22Rv1 (cell line): Measurements from ENCODE around the gene SIX3.

ENCODE experiments used
- ZFX ChIP-seq: fragments of 450-650 bp; IDR thresholded peaks from 2 replicates; pipeline ENCODE4 v1.6.1; 2017; ENCODE audit warnings: antibody characterized with exemption, borderline replicate concordance
- TF ChIP-seq, protein P1 (sequence below): fragments of 450-650 bp; IDR thresholded peaks from 2 replicates; pipeline ENCODE4 v1.5.1; 2017; ENCODE audit warnings: mild to moderate bottlenecking

DNA sequence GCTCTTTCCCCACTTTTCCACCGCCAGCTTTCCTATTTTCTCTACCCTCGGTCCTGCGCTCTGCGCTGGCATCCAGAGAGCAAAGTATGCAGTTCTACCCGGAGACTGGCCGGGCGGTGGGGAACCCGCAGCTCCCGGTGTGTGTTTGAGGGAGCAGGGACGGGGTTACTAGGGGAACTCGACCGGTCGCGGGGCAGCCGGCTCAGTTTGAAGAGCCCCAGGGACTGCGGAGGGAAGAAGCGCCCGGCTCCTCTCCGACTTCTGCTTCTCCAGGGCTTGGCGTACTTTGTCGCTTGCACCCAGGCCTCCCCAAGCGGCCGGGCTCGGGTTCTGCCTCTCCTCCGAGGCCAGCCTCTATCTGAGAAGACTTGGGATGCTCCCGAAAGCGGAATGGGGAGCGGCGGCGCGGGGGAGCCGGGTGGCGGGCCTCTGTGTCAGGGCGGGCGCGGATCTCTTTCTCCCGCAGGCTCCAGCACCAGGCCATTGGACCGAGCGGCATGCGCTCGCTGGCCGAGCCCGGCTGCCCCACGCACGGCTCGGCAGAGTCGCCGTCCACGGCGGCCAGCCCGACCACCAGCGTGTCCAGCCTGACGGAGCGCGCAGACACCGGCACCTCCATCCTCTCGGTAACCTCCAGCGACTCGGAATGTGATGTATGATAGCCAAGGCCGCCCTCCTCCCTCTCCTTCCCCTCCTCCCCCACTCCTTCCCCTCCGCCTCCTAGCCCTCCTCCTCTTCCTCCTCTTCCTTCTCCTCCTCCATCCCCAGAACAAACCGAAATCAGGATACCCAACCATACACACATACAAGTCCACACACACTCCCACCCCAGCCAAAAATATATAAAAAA lies 2.8 kb downstream of the SIX3 start:
- TF ChIP-seq, protein P1, sequence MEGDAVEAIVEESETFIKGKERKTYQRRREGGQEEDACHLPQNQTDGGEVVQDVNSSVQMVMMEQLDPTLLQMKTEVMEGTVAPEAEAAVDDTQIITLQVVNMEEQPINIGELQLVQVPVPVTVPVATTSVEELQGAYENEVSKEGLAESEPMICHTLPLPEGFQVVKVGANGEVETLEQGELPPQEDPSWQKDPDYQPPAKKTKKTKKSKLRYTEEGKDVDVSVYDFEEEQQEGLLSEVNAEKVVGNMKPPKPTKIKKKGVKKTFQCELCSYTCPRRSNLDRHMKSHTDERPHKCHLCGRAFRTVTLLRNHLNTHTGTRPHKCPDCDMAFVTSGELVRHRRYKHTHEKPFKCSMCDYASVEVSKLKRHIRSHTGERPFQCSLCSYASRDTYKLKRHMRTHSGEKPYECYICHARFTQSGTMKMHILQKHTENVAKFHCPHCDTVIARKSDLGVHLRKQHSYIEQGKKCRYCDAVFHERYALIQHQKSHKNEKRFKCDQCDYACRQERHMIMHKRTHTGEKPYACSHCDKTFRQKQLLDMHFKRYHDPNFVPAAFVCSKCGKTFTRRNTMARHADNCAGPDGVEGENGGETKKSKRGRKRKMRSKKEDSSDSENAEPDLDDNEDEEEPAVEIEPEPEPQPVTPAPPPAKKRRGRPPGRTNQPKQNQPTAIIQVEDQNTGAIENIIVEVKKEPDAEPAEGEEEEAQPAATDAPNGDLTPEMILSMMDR, result no peak
- no peak for TF ChIP-seq ZFX
